Activated naive CD4-positive, alpha-beta T cell treated with anti-CD3 and anti-CD28 coated beads, Interleukin-2, amount 50 U/mL, for 16 hours (primary cell): ENCODE measurements around the gene TASOR.
"Not testable (repeated sequence)": the region's sequence is repeated elsewhere in the genome, so short reads cannot be mapped to it uniquely, and the experiment has no call there.

ENCODE experiments used
- DNase-seq: peaks from one replicate; pipeline ENCODE4 v3.0.0-alpha.2; 2020

Gene TASOR, protein sequence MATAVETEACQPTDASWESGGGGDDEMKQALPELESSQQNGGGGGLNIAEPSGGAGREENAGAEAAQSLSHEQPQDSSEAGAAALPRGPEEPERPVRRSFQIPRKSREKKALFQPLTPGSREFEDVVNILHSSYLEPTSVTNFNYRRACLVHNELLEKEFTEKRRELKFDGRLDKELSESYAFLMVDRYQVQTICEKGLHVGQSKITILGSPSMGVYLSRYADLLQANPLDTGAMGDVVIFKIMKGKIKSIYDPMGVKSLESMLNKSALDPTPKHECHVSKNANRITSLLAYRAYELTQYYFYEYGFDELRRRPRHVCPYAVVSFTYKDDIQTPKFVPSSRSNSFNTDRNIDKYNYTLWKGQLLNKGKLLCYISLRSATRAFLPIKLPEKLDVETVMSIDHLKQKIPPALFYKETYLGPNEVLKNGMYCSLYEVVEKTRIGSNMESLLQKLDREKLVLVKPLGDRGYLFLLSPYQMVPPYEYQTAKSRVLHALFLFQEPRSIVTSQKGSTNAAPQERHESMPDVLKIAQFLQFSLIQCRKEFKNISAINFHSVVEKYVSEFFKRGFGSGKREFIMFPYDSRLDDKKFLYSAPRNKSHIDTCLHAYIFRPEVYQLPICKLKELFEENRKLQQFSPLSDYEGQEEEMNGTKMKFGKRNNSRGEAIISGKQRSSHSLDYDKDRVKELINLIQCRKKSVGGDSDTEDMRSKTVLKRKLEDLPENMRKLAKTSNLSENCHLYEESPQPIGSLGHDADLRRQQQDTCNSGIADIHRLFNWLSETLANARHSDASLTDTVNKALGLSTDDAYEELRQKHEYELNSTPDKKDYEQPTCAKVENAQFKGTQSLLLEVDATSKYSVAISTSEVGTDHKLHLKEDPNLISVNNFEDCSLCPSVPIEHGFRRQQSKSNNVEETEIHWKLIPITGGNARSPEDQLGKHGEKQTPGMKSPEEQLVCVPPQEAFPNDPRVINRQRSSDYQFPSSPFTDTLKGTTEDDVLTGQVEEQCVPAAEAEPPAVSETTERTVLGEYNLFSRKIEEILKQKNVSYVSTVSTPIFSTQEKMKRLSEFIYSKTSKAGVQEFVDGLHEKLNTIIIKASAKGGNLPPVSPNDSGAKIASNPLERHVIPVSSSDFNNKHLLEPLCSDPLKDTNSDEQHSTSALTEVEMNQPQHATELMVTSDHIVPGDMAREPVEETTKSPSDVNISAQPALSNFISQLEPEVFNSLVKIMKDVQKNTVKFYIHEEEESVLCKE (N-terminal part only)

DNA sequence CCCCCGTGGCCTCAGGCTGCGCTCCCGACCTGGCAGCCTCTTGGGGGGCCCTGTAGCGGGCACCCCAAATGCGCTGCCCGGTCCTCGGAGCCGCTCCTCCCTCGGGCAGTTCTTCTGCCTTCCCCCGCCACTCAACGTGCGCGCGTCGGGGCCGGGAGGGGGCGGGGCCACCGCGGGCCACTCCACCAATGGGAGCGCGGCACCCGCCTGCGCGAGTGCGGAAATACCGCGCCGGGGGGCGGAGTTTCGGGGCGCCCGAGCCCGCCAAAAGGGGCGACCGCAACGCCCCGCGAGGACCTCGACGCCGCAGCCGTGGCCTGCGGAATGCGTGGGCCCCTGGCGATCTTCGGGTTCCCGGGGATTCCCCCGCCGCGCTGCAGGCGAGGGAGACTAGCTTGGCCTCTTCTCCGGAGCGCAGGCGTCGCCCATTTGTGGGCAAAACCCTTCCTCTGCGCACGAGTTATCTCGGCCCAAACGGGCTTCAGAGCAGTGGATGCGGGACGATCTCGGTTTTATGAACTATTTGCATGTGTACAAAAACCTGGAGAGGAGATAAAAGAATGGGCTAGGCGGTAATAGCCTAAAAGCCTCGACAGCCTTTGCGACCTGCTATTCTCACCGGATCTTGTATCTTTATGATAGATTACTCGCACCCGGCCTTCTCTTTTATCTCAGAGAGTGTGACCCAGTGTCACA lies at the start of gene TASOR:
TASOR (minus strand) TSS at position 144 of the 696 bp plus-strand sequence. CDS start 259 bp downstream, outside the sequence.
- peak; percentile 89 for DNase-seq

DNA sequence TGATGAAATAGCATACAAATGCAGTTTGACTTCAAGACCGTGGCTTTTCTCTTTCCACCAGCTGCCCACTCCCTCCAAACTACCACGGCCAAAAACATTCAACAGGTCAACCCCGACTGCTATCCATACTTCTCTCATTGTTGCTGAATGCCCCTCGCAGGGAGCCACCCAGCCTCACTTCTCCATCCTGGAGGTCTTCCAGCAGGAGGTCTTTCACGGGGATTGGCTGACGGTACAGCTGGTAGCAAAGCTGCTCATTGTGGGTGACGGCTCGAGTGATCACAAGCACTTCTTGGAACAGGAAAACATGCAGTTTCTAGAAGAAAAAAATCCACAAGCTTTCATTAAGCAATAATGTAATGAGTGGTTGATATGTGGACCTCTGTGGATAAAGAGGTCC lies 49.0 kb upstream of the TASOR start:
- DNase-seq = no peak

DNA sequence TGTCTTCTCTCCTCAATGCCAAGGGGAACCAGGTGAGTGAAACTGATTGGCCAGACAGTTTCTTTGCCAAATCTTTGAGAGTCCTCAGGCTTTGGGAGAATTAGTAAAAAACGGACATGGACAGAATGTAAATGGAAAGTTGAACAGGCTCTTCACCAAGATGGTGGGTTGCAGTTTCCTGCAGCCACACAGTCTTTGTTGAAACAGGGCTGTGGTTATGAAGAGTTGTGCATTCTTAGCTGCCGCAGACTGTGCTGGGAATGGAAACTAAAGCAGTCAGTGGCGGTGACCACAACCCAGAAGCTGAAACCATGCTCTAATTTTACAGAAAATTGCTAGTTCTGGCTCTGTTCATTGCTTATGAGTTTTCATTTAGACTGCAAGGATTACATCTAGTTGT lies 42.1 kb upstream of the TASOR start:
- DNase-seq = peak; percentile 33

DNA sequence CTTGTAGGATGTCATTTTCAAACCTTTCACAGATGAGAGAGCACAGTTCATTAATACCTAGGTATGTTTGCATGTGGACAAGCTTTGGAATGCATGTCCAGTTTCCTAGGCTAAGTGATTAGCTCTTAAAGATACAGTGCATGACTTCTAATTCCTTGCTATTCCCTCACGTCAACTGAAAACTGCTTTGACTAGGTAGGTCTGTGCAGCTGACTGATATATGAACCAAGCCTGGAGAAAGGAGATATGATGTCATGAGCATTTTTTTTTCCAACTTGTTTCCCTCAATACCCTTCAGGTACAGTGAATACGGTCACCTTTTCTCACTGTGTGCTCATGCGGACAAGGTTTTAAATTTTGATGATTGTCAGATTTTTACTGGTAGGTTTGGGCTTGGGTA lies 41.6 kb upstream of the TASOR start:
- DNase-seq = no peak

DNA sequence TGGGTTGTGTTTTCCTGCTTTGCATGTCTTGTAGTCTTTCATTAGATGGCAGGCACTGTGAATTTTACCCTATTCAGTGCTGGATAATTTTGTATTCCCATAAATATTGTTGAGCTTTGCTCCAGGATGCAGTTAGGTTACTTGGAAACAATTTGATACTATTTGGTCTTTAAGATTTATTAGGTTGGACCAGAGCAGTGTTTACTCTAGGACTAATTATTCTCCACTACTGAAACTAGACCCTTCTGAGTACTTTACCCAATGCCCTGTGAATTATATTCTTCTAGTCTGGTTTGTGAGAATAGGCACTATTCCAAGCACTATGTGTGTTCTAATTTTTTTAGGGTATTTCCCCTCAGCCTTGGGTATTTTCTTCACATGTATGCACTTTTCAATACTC lies 37.8 kb upstream of the TASOR start:
- DNase-seq = no peak

DNA sequence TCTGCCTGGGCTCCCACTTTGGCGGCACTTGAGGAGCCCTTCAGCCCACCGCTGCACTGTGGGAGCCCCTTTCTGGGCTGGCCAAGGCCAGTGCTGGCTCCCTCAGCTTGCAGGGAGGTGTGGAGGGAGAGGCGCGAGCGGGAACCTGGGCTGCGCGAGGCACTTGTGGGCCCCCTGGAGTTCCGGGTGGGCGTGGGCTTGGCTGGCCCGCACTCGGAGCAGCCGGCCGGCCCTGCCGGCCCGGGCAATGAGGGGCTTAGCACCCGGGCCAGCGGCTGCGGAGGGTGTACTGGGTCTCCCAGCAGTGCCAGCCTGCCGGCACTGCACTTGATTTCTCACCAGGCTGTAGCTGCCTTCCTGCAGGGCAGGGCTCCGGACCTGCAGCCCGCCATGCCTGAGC lies 35.7 kb upstream of the TASOR start:
- not testable (repeated sequence) for DNase-seq

DNA sequence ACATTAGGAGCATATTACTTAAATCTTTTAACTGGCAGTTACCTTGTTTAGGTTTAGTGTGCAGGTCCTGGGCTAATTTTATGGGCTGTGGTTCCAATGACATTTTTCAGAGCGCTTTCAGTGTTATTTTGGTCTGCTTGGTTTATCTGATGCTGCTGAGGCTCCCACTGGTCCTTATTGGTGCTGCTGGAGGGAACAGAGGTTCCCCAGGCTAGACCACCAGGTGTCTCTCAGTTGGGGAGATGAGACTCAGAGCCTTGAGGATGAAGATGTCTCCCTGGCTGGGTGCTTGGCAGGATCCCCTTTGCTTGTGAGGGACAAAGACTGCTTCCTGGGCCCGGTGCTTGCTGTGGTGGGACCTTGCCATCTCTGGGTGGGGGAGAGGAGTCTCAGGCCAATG lies 28.3 kb upstream of the TASOR start:
- DNase-seq = no peak

DNA sequence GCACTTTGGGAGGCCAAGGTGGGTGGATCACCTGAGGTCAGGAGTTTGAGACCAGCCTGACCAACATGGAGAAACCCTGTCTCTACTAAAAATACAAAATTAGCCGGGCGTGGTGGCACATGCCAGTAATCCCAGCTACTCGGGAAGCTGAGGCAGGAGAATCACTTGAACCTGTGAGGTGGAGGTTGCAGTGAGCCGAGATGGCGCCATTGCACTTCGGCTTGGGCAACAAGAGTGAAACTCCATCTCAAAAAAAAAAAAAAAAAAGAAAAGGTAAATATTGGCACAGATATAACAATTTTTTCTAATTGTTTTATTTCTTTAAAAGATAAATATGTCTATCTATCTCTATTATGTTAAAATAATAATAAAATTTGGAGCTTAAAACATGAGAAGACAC lies 24.3 kb upstream of the TASOR start:
- DNase-seq = peak; percentile 36

DNA sequence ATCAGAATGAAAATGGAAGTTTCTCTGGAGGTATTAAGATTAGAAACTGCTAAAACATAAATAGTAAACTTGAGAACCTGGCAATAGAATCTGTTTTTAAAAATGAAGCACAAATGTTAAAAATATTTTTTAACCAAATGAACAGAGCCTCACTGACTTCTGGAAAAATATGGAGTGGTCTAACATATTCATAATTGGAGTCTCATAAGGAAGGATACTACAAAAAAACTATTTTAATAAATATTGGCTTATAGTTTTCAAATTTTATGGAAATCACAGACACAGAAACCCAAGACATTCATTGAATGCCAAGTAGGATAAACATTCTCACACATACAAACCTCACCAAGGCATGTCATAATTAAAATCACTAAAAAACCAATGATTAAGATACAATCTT lies 23.6 kb upstream of the TASOR start:
- no peak for DNase-seq

DNA sequence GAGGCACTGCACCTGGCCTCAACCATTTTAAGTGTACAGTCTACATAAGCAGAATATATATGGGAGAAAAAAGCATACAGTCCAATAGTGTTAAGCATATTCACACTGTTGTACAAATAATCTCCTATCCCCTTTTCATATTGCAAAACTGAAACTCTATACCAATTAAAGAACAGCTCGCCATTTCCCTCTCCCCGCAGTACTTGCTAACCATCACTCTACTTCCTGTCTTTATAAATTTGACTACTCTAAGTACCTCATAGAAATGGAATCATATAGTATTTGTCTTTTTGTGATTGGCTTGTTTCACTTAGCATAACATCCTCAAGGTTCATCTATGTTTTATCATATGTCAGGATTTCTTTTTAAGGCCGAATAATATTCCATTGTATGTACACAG lies 21.6 kb upstream of the TASOR start:
- no peak for DNase-seq

DNA sequence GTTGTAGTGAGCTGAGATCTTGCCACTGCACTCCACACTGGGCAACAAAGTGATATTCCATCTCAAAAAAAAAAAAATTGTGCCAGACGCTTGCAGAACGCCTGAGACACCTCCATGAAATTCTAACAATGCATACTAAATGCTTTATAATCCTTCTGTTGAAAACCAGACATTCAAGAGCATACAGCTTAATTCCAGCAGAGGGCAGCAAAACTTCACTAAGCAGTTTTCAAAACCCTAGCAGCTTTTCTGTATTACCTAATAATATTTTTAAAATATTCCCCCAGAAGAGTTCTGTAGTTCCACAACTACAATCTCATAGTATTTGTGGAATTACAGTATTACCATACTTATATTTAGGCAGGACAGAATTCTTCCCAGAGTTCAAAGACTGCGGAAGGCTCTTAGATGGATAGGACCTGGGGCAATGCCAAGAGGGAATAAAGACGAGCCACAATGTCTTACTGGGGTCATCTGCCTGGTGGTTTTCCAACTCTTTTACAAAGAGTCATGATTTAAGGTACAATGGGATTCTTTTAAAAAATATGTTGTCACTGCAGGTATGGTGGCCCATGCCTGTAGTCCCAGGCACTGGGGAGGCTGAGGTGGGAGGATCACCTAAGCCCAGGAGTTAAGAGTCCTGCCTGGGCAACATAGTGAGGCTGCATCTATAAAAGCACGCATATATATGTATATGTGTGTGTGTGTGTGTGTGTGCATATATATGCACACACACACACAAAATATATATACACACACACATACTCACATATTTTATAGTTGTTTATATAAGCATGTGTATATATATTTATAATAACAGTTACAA lies 19.6 kb upstream of the TASOR start:
- peak; percentile 20 for DNase-seq

DNA sequence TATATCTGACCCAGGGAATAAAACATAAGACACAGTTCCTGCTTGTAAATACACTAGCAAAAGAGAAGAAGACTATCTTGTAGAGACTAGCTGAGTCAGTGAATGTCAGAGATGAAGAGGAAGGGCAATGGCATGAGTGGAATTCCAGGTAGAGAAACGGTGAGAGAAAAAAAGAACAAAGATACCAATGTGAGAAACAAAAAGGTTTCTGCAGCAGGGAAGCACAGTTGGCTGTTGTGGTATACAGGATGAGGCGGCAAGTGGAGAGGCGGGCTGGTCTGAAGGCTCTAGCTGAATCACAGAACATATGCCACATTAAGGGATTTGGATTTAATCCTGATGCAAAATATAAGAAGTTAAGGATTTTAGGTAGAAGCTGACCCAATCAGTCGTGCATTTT lies 17.1 kb upstream of the TASOR start:
- no peak for DNase-seq

DNA sequence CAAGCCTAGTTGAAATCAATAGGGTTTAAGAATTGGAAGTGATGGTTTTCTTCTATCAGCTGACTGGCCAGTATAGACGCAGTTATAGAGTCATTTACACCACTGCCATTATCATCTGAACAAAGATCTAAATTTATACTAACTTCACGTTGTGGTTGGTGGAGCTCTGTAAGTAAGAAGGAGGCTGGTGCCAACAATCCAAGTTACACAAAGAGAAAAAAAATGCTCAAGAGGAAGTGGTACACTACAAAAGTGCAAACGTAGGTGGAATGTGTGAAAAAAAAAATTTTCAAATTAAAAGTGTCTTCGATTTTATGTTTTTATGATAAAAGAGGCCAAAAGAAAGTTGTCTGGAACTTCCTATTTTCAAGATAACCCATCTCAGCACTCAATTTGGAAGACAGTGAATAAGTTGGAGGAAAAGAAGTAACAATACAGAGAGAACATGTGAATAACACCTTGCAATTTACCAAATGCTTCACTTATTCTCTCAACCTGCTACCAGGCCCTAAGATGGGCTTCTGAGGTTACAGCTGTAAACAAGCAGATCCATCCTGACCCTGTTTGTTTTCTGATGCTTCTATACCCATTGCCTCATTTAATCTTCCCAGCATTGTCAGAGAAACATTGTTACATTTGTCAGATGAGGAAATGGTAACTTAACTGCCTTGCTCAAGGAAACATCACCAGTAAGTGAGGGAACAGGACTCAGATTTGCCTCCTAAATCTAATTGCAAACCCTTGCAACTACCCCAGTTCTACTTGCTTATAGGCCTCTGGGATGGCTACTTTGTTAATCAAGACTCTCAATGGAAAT lies 12.0 kb upstream of the TASOR start:
- no peak for DNase-seq

DNA sequence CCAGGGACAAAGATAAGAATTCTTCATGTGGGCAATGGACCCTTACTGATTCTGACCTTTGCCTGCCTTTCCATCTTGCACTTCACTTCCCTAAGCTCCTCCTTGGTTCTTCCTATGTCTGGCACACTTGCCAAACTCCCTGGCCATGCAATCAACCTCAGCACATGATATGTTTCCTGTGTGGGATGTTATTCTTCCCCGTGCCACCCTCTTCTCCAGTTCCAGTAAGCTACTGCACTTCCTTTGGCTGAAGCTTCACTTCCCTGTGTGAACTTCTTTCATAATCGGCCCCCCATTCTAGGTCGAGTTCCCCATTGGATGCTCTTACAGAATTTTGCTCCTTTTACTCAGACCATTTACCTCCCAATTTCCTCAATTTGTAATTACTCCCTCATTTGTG lies 10.7 kb upstream of the TASOR start:
- DNase-seq = no peak

DNA sequence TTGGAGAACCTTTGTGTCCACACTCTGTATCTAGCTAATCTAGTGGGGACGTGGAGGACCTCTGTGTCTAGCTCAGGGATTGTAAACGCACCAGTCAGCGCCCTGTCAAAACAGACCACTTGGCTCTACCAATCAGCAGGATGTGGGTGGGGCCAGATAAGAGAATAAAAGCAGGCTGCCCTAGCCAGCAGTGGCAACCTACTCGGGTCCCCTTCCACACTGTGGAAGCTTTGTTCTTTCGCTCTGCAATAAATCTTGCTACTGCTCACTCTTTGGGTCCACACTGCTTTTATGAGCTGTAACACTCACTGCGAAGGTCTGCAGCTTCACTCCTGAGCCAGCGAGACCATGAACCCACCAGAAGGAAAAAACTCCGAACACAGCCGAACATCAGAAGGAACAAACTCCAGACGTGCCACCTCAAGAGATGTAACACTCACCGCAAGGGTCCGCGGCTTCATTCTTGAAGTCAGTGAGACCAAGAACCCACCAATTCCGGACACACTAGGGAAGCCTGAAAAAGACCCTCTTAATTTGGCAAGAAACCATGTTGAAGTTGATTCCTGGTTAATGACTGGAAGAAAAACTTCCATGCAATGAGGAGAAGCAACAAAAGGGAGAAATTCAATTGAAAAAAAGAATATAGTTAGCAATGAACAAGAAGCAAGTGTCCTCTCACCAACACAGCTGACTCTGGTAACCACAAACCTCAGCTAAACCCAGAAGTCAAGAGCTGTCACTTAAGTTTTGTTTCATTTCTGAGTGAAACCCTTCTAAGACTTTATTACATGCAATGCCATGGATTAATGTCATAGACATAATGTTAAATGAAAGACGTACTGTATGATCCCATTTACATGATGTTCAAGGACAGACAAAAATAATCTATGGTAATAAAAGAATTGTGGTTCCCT lies 9.7 kb upstream of the TASOR start:
- DNase-seq = not testable (repeated sequence)

DNA sequence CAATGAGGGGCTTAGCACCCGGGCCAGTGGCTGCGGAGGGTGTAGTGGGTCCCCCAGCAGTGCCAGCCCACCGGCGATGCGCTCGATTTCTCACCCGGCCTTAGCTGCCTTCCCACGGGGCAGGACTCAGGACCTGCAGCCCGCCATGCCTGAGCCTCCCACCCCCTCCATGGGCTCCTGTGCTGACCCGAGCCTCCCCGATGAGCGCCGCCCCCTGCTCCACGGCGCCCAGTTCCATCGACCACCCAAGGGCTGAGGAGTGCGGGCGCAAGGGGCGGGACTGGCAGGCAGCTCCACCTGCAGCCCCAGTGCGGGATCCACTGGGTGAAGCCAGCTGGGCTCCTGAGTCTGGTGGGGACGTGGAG lies 8.9 kb upstream of the TASOR start:
- not testable (repeated sequence) for DNase-seq

DNA sequence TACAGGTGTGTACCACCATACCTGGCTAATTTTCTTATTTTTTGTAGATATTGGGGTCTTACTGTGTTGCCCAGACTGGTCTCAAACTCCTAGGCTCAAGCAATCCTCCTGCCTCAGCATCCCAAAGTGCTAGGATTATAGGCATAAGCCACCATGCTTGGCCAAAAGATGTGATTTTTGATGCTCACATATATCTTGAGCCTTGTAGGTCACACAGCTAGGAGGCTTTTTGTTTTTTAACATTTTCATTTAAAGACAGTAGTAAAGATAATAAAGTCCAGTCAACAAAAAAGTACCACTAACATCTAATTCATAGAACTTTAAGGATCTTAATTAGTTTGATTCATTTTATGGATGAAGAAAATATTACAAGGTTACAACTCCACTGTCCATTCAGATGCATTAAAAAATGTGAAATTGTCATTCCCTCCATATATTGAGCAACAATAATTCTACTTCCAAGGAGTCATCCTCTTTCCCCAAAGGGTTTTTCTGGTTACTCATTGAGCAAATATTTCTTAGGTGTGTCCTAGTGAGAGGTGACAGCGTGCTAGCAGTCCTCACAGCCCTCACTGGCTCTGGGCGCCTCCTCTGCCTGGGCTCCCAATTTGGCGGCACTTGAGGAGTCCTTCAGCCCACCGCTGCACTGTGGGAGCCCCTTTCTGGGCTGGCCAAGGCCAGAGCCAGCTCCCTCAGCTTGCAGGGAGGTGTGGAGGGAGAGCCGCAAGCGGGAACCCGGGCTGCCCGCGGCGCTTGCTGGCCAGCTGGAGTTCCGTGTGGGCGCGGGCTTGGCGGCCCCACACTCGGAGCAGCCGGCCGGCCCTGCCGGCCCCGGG lies 8.3 kb upstream of the TASOR start:
- DNase-seq = no peak

DNA sequence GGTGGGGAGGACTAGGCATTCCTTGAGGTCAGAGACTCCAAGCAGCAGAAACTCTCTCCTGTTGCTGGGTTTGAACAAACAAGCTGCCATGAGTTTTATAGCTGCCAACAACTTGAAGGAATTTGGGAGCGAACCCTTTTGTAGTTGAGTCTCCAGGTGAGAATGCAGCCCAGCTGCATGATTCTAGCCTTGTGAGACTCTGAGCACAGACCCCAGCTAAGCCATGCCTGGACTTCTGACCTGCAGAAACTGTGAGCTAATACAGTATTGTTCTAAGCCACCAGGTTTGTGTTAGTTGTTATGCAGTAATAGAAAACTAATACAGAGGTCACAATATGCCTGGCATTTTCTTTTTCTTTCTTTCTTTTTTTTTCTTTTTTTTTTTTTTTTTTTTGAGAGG lies 6.2 kb upstream of the TASOR start:
- no peak for DNase-seq

DNA sequence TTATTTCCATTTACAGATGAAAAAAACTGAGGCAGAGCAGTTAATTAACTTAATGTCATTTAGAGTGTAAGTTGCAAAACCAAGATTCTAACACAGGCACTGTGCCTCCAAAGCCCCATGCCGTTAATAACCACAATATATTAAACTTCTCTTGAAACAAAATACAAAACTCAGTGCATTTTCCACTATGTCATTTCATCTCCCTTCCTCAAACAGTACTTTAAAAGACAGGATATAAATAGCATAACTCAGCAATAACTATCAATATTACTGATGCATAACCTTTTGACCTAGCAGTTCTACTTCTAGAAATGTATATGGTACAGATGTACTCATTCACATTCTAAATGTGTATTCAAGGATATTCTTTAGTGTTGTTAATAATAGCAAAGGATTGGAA lies 5.1 kb upstream of the TASOR start:
- DNase-seq = no peak
